HFF-Myc (cell line): ENCODE measurements around the gene KRT222.

ENCODE experiments used
- DNase-seq: peaks from one replicate; pipeline ENCODE4 v3.0.0-alpha.2; 2011; ENCODE audit warnings: low read depth; ENCODE audit errors: extremely low read depth
- H3K4me3 ChIP-seq: replicated peaks from 2 replicates; pipeline ENCODE4 v1.5.1; 2011; ENCODE audit warnings: low read depth, mild to moderate bottlenecking, control low read depth, low read length
- TF ChIP-seq, protein P1 (sequence below): IDR thresholded peaks from 2 replicates; pipeline ENCODE4 v1.5.1; 2012; ENCODE audit warnings: mild to moderate bottlenecking, low read depth, low read length, control low read depth; ENCODE audit errors: missing control alignments

KRT222 gene

GRCh38 chr17:40646791-40647623 is 18.0 kb downstream of the KRT222 start:
- no peak for DNase-seq
- H3K4me3 ChIP-seq, result peak overlapping the region; percentile 92
- TF ChIP-seq, protein P1, sequence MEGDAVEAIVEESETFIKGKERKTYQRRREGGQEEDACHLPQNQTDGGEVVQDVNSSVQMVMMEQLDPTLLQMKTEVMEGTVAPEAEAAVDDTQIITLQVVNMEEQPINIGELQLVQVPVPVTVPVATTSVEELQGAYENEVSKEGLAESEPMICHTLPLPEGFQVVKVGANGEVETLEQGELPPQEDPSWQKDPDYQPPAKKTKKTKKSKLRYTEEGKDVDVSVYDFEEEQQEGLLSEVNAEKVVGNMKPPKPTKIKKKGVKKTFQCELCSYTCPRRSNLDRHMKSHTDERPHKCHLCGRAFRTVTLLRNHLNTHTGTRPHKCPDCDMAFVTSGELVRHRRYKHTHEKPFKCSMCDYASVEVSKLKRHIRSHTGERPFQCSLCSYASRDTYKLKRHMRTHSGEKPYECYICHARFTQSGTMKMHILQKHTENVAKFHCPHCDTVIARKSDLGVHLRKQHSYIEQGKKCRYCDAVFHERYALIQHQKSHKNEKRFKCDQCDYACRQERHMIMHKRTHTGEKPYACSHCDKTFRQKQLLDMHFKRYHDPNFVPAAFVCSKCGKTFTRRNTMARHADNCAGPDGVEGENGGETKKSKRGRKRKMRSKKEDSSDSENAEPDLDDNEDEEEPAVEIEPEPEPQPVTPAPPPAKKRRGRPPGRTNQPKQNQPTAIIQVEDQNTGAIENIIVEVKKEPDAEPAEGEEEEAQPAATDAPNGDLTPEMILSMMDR, result no peak

DNA sequence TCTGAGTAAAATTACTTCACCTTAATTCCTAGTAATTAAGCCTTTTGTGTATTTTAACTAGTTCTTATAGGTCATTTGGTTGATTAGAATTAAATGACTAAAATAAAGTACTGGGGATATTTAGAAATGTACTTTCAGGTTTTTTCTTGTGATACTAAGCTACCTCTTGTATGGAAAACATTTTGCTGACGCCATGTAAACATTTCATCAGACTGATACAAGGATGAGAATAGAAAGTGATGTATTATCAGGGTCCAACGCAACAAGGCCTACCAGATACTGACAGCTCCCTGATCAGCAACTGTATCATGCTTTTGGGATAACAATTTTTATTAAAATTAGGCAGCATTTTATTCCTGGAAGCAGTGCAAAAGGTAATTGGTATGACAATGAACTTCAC is 19.0 kb downstream of the KRT222 start:
- peak overlapping the region; percentile 92; the same call in 1 of the 2 replicates for H3K4me3 ChIP-seq
- DNase-seq, result no peak
- TF ChIP-seq, protein P1, result no peak

DNA sequence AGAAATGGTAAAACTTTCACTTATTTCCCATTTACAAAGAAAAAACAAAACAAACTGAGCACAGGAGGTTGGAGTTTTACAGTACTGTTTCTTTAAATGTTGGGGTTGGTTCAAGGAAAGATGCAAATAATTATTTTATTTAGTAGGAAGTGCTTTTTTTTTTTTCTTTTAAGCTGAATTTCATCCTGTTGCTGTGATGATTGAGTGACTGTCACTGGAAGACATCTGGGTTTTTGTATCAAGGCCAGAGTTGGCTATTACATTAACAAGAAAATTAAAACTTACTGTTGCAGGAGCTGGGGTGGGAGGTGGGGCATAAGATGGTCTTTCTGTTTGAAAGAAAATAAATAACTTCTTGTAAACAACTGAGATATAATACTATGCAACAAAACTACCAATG is 19.7 kb downstream of the KRT222 start:
- no peak overlapping the region for H3K4me3 ChIP-seq
- no peak for DNase-seq
- TF ChIP-seq, protein P1, result no peak

DNA sequence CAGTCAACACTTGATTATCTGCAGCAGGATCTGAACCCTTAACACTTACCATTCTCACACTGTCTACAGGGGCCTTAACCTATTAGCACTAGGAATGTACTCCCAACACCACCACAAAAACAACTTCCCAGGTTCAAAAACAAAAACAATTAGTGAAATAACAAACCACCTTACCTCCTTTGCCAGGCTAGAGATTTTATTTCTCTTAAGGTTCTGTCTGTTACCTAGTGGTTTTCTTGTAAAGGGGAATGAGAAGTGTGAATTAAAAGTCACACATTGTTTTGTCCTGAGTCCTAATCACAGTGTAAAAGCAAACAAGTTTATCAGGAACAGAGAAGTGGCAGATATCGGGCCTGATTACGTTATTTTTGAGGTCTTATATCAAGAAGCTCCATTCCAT is 27.0 kb downstream of the KRT222 start:
- no peak for DNase-seq
- TF ChIP-seq, protein P1, result no peak
- no peak overlapping the region for H3K4me3 ChIP-seq

GRCh38 chr17:40633871-40634270 is 31.1 kb downstream of the KRT222 start:
- H3K4me3 ChIP-seq, result no peak overlapping the region
- TF ChIP-seq, protein P1, result no peak
- DNase-seq, result no peak

GRCh38 chr17:40632216-40632615 is 32.8 kb downstream of the KRT222 start:
- TF ChIP-seq, protein P1, result no peak
- no peak for DNase-seq
- no peak overlapping the region for H3K4me3 ChIP-seq
